HuH-7 (cell line): ENCODE results near the gene TJP3.
A peak's percentile ranks its signal among the peaks of the same experiment; 100 is the strongest.

Experiments used
- DNase-seq: peaks from one replicate; pipeline ENCODE4 v3.0.0; 2011; ENCODE audit warnings: low spot score

The TJP3 gene

DNA sequence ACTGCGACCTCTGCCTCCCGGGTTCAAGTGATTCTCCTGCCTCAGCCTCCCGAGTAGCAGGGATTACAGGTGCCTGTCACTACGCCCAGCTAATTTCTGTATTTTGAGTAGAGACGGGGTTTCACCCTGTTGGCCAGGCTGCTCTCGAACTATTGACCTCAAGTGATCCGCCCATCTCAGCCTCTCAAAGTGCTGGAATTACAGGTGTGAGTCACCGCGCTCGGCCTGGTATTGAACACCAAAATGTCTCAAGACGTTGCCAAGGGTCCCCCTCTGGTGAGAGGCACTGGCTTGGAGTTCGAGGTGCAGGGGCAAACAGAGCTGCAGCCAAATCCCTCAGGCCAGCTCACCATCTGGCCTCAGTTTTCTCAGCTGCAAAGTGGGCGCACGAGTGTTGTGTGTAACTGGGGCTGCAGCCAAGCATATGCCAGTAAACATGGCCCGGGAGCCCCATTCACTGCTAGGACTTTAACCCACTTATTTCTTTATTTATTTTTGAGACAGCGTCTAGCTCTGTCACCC, 8.0 kb downstream of the TJP3 start:
- DNase-seq = no peak

DNA sequence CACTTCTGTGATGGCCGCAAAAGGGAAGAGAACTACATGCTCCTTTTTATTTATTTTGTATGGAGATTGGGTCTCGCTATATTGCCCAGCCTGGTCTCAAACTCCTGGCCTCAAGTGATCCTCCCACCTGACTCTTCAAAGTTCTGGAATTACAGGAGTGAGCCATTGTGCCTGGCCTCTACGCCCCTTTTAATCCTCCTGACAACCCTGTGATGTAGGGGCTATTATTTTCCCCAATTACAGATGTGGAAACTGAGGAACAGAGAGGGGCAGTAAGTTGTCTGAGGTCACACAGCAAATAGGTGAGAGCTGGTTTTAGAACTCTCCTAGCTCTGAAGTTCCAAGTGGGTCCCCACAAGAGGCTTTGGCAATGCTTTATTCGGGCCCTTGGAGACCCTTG, 11.7 kb downstream of the TJP3 start:
- no peak for DNase-seq

DNA sequence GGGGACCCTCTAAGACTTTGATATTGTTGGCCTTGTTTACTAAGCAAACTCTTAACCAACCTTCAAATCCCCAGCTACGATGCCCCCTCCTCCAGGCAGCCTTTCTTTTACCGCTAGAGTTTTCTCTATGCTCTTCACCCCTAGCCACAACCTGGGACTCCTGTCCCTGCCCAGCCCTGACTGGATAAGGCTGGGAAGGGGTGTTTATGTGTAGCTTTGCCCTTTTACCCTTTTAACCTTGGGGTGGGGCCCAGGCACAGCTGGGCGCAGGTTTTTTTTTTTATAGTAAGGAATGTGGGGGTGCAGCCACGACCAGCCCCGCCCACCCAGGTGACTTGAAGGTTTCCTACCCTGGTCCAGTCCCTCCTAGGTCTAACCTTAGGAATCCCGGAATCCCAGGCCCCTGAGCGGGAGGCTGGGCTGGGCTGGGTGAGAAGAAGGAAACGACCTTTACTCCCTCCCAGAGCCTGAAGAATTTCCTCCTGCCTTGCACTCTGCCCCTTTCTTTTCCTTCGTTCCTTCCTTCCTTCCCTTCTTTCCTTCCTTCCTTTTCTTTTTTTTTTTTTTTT, 12.2 kb downstream of the TJP3 start:
- no peak for DNase-seq

DNA sequence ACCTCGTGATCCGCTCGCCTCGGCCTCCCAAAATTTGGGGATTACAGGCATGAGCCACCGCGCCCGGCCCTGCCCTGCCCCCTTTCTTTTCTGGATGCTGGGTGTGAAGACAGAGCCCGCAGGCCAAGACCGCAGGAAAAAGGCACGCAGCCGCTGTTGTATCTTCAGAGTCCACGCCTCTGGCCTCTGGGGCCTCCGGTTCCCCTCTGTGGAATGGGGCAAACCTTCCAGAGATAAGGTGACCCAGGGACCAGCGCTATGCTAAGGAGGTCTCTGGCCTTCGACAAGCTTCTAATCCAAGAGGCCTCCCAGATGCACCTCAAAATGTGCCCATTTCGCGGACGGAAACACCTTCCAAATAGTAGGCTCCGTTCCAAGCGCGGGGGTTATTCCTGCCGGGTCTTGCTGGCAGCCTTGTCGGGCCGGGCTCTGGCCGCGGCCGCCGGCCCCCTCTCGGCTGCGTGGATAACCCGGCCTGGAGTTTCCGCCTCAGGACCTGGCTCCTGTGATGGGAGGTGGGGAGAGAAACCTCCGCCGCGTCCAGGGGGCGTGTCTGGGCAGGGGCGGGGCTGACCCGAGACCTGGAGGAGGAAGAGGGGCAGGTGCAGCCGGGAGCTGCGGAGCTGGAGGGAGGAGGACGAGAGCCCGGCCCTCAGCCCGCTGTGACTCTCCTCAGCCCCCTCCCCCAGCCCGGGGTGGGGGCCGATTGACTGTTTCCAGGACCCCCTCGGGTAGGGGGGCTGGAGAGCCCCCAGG, 13.1 kb downstream of the TJP3 start:
- DNase-seq = peak; percentile 83

DNA sequence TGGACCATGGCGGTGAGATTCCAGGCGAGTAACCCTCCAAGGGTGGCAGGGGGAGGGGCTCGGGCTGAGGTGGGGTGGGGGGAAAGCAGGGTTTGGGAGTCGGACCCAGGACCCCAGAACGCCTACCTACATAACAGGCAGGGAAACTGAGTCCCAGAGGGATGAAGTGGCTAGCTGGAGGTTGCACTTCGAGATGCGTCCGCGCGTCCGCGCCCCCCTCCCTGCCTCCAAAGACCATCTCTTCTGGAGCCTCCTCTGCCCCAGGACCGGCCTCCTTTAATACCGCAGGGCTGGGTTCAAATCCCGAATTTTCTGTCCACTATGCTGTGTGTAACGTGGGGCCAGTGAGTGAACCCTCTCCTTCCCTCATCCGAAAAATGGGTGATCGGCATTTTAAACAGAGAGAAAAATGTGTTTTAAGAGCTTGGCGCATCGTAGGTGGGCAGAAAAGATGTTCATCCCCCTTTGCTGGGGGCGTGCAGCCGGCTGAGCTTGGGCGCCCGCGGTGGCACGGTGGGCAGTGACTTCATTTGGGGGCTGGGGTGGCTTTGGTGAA, 13.8 kb downstream of the TJP3 start:
- DNase-seq = no peak

DNA sequence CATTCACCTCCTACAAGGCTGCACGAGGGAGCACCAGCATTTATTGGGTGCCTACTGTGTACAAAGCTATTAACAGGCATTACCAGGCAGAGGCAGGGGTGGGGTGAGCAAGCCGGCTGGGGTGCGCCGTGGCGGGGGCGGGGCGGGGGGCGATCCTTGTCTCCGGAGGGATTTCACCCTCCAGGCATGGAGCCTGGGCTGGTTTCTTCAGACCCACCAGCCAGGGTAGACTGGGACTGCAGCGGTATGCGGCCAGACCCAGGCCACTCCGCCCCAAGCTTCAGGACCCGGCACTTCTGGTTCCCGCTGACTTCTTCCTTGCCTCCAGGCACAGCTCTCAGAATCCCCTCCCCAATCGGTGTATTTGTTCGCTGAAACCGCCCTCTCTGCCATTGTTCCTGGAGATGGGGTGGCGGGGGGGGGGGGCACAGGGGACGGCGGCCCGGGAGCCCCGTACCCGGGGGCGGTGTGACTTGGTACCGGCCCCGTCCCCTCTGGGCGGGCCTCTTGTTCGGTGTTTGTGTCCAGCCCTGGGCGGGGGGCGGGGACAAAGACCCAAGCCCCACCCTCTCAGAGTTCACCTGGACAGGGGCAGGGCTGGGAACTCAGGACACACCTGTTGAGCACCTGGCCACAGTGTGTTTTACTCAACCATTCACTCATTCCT, 14.4 kb downstream of the TJP3 start:
- no peak for DNase-seq

DNA sequence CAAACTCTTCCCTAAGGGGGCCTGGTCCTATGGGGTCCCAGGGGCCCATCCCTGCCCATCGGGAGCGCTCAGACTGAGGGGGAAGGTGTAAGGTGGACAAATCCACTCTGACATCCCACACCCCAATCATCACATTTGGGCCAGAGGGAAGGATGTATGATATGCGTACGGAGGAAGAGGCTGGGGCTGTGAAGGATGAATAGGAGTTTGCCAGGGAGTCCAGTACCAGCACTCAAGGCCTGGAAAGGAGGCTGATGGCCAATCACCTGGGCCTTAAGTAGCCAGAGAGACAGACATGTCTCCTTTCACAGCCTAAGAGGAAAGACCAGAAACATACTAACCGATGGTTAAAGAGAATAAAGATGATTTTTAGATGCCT, 14.9 kb downstream of the TJP3 start:
- DNase-seq = no peak

DNA sequence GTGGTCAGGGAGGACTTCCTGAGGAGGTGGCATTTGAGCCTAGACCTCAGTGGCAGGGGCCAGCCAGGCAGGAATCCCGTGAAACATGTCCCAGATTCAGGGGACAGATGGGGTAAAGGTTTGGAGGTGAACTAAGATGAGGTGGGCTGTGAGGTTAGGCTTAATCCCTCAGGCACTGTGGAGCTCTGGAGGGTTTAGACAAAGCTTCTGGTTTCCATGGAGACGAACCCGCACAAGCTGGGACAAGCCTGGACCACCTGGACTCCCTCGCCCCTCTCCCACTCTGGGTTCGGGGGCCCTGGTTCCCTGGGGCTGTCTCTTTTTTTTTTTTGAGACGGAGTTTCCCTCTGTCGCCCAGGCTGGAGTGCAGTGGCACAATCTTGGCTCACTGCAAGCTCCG, 15.7 kb downstream of the TJP3 start:
- DNase-seq = no peak

DNA sequence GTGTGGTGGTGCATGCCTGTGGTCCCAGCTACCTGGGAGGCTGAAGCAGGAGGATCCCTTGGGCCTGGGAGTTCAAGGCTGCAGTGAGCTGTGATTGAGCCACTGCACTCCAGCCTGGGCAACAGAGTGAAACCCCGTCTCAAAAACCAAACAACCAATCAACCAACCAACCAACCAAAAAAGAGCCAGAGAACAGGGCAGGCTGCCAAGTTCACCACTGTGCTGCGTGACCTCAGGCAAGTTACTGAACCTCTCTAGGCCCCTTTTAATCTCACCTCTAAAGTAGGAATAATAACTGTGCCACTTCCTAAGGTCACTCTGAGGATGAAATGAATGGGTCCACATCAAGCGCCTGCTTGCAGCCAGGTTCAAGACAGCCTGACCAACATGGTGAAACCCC, 16.9 kb downstream of the TJP3 start:
- no peak for DNase-seq

DNA sequence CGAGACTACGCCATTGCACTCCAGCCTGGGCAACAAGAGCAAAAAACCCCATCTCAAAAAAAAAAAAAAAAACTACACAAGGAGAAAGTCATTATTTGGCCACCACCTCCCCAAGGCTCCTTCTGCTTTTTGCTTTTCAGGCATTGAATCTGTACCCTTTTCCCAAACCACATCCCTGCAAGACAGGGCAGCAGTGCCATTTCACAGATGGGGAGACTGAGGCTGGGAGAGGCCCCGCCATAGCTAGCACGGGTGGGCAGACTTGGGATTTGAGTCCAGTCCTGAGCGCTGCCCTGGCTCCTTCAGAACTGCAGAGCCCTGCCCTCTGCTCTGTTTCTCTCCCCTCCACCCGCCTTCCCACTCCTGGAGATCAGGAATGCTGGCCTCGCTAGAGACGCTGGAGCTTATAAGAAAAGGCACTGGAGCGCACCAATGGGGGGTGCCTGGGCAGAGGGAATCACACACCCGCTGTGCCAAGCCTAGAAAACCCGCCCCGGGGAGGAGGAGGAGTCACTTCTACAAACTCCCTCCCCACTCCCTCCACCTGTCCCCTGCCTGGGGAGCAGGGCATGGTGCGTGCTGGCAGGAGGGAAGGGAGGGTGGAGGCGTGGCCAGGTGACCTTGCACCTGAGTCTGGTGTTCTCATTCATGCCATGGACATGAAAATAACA, 17.6 kb downstream of the TJP3 start:
- DNase-seq = no peak

DNA sequence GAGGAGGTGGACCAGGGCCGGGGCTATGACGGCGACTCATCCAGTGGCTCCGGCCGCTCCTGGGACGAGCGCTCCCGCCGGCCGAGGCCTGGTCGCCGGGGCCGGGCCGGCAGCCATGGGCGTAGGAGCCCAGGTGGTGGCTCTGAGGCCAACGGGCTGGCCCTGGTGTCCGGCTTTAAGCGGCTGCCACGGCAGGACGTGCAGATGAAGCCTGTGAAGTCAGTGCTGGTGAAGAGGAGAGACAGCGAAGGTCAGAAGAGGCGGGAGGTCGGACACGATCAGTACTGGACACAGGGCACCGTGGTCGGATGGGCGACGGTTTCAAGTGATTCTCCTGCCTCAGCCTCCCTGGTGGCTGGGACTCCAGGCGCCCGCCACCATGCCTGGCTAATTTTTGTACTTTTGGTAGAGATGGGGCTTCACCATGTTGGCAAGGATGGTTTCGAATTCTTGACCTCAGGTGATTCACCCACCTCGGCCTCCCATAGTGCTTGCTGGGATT, 22.3 kb downstream of the TJP3 start:
- no peak for DNase-seq

DNA sequence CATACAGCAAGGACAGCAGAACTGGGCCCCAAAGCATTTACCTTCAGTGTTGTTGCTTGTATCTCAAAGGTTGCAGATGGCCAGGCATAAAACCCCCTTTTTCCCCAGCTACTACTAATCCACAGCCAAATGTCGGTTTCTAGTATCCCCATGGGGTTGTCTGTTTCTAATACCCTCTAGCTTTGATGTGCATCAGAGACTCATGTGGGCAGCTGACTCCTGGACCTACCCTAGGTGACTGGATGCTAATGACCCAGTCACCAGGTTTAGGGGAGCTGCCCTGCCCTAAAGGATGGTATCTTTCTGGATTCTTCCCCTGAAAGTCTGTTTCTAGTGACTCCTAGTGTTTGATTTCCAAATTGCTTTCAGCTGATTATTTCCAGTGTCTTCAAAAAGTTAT, 23.9 kb downstream of the TJP3 start:
- no peak for DNase-seq

DNA sequence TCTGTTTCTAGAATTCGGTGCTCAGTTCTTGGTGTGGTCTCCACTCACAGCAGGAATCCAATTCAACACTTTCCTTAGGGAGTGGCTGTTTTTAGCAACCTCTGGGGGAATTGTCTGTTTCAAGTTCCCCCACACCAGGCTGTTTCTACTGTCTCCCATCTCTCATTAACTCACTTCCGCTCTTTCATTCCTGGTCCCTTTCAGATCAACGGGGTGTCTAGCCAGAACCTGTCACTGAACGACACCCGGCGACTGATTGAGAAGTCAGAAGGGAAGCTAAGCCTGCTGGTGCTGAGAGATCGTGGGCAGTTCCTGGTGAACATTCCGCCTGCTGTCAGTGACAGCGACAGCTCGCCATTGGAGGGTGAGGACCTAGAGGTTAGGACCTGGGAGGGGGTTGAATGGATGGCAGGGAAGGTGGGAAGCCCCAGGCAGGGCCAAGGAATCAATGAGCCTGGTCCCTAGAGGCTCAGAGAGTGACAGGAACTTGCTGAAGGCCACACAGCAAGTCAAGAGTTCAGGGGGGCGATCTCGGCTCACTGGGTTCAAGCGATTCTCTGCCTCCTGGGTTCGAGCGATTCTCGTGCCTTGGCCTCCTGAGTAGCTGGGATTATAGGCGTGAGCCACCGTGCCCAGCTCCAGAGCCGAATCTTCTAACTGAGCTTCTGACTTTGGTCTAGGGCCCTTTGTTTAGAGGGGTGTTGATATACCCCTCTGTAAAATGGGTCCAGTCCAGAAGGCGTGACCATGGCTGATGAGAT, 25.5 kb downstream of the TJP3 start:
- no peak for DNase-seq

DNA sequence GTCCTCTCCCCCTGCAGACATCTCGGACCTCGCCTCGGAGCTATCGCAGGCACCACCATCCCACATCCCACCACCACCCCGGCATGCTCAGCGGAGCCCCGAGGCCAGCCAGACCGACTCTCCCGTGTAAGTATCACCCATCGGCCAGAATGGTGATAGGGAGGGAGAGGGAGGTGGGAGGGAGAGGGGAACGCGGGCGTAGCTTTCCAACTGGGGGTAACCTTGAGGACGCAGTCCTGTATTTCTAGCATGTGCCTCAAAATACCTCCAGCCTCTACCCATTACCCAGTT, 26.1 kb downstream of the TJP3 start:
- DNase-seq = no peak

DNA sequence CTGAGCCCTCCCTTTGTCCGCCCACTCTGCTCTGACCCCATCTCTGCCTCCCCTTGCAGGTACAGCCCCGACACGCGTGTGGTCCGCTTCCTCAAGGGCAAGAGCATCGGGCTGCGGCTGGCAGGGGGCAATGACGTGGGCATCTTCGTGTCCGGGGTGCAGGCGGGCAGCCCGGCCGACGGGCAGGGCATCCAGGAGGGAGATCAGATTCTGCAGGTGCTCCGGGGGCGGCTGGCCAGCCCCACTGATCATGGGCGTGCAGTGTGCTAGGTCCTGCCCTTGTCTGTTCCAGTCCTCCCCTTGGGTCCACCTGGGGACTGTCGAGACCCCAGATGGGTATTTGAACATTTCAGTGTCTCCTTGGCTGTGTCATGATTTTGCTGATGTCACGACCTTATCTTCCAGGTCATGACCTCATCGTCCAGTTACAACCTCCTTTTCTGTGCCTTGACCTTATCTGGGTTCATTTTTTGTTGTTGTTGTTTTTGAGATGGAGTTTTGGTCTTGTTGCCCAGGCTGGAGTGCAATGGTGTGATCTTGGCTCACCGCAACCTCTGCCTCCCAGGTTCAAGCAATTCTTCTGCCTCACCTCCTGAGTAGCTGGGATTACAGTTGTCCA, 28.0 kb downstream of the TJP3 start:
- DNase-seq = no peak

DNA sequence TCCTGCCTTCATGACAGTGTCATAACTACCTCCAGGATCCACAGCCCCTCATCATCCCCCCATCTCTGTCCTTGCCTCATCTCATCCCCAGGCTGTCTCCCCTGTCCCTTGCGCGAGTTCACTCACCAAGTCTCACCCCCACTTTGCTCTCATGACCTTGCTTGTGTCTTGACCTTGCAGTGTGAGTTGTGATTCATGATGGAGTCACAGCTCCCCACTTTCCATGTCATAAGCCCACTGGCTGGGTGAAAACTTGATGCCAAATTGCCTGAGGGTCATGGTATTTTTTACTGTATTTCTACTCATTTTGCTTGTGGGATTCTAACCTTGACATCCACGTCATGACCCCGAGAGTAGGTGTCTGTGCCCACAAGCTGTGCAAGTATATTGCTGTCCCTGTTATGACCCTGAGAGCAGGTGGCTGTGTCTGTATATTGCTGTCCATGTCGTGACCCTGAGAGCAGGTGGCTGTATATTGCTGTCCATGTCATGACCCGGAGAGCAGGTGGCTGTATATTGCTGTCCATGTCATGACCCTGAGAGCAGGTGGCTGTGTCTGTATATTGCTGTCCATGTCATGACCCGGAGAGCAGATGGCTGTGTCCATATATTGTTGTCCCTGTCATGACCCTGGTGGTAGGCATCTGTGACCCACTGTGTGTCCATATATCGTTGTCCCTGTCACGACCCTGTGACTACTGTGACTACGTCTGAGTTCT, 29.5 kb downstream of the TJP3 start:
- DNase-seq = no peak

DNA sequence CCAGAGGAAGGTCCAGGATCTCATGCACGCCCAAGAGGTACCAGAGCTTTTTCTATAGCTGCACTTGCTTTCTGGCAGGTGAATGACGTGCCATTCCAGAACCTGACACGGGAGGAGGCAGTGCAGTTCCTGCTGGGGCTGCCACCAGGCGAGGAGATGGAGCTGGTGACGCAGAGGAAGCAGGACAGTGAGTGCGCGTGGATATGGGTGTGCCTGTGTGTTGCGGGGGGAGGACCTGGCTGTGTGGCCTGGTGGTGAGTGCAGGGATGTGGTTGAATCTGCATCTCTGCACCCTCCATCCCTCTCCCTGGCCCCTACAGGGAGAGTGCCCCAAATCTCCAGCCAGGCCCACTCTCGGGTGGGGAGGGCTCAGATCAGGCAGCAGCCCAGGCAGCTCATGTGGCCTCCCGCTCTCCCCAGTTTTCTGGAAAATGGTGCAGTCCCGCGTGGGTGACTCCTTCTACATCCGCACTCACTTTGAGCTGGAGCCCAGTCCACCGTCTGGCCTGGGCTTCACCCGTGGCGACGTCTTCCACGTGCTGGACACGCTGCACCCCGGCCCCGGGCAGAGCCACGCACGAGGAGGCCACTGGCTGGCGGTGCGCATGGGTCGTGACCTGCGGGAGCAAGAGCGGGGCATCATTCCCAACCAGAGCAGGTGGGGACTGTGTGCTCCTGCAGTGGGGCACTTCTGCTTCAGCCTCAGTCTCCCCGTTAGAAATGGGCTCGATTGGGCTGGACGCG, 30.5 kb downstream of the TJP3 start:
- DNase-seq = no peak

DNA sequence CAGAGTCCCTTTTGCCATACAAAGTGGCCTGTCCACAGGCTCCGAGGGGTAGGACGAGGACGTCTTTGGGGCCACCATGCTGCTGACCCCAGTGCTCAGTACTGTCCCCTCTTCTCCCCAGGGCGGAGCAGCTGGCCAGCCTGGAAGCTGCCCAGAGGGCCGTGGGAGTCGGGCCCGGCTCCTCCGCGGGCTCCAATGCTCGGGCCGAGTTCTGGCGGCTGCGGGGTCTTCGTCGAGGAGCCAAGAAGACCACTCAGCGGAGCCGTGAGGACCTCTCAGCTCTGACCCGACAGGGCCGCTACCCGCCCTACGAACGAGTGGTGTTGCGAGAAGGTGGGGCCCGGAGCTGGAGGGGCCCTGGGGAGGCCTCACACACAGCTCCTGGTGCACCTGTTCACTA, 32.2 kb downstream of the TJP3 start:
- DNase-seq = no peak

DNA sequence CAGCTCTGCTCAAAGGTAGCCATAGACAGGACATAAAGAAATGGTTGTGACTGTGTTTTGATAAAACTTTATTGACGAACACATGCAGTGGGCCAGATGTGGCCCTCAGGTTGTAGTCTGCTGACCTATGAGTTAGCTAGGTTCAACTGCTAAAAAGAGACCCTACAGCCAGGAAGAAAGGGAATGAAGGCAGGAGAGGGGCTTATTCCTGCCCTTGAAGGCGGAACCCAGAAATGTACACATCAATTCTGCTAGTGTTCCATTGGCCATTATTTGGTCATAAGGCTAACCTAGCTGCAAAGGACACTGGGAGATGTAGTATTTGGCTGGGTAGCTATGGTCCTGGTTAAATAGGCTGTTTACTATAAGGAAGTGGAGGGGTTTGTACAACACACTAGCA, 35.3 kb downstream of the TJP3 start:
- peak; percentile 36 for DNase-seq
